Mesothelial cell of epicardium (in vitro differentiated cells): ENCODE measurements around the gene PRPF18. TPM values are rescaled to one million over a fixed set of nuclear protein-coding genes. Genes with fewer than 3 reads are reported as not detected.
A peak's percentile ranks its signal among the peaks of the same experiment; 100 is the strongest.

Experiments
- DNase-seq, 2 experiments: peaks; one replicate each; pipeline ENCODE4 v3.0.0; 2021; ENCODE audit warnings: low spot score in 2 of 2; ENCODE audit not compliant: unreplicated experiment in 2 of 2
- H3K27ac Mint-ChIP-seq: 2 replicates; pipeline ENCODE4 v1.8.0; 2021; ENCODE audit warnings: mixed read lengths
- H3K27me3 Mint-ChIP-seq: 2 replicates; pipeline ENCODE4 v1.8.0; 2021; ENCODE audit warnings: low read depth, mixed read lengths
- H3K36me3 Mint-ChIP-seq: 2 replicates; pipeline ENCODE4 v1.8.0; 2021; ENCODE audit warnings: mixed read lengths
- H3K4me1 Mint-ChIP-seq: 2 replicates; pipeline ENCODE4 v1.8.0; 2021; ENCODE audit warnings: mixed read lengths
- H3K4me3 Mint-ChIP-seq: 2 replicates; pipeline ENCODE4 v1.8.0; 2021; ENCODE audit warnings: mild to moderate bottlenecking, moderate library complexity, mixed read lengths
- H3K9me3 Mint-ChIP-seq: 2 replicates; pipeline ENCODE4 v1.8.0; 2021; ENCODE audit warnings: mixed read lengths
- total RNA-seq: library from RNA; stranded (reverse); gene quantifications from 3 replicates; pipeline ENCODE4 v1.2.1, GENCODE V29; 2021
- TF ChIP-seq, protein P1 (sequence below): fragments of 200-600 bp; sonication (generic); IDR thresholded peaks from one replicate; pipeline ENCODE4 v1.5.0; 2021; ENCODE audit warnings: antibody characterized with exemption; ENCODE audit not compliant: unreplicated experiment

Gene PRPF18
- total RNA-seq, 1 donor from 2014 or later = 18.9 TPM

DNA sequence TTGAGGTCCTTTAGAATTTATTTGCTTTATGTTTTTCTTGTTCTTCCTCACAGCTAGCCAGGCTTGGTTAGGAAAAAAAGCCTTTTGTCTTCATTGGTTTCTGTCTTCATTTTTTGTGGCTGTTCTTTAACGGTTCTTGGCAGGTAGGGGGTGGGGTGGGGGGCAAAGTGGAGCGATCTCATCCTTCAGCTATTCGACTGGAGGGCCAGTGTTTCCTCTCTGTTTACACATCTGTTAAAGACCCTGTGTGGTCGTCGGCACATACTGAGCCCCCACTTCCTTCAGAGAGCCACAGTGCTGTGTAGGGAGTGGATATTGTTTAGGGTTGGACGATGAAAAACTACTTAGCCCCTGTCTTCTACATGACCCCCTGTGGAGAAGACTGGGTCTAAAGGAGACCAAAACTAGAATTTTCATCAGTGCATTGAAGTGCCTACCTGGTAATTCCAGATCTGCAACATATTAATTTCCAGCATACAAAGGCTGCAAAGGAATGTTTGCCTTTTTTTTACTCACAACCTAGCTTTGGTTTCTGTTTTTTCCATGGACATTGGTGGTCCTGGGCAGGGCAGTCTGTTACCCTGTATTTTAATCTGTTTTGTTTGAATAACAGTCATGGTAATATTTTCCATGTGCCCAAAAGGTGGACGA lies 29.0 kb downstream of the PRPF18 start:
- no peak for DNase-seq
- peak overlapping the region; percentile 98 for H3K27ac Mint-ChIP-seq
- peaks cover 32% of the 10 kb centered on the region for H3K36me3 Mint-ChIP-seq
- no peaks in the 10 kb centered on the region for H3K9me3 Mint-ChIP-seq
- peaks cover 46% of the 10 kb centered on the region for H3K4me1 Mint-ChIP-seq
- no peaks in the 10 kb centered on the region for H3K27me3 Mint-ChIP-seq
- TF ChIP-seq, protein P1, sequence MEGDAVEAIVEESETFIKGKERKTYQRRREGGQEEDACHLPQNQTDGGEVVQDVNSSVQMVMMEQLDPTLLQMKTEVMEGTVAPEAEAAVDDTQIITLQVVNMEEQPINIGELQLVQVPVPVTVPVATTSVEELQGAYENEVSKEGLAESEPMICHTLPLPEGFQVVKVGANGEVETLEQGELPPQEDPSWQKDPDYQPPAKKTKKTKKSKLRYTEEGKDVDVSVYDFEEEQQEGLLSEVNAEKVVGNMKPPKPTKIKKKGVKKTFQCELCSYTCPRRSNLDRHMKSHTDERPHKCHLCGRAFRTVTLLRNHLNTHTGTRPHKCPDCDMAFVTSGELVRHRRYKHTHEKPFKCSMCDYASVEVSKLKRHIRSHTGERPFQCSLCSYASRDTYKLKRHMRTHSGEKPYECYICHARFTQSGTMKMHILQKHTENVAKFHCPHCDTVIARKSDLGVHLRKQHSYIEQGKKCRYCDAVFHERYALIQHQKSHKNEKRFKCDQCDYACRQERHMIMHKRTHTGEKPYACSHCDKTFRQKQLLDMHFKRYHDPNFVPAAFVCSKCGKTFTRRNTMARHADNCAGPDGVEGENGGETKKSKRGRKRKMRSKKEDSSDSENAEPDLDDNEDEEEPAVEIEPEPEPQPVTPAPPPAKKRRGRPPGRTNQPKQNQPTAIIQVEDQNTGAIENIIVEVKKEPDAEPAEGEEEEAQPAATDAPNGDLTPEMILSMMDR = no peak
- peak overlapping the region; percentile 14 for H3K4me3 Mint-ChIP-seq

GRCh38 chr10:13617116-13617515 lies 30.4 kb downstream of the PRPF18 start:
- Mint-ChIP-seq H3K27me3 (no peaks in the 10 kb centered on the region), H3K4me3 (no peak overlapping the region), H3K4me1 (peaks cover 46% of the 10 kb centered on the region), H3K36me3 (peaks cover 30% of the 10 kb centered on the region), H3K27ac (peak overlapping the region; percentile 98), H3K9me3 (no peaks in the 10 kb centered on the region)
- TF ChIP-seq, protein P1 = no peak
- no peak for DNase-seq

DNA sequence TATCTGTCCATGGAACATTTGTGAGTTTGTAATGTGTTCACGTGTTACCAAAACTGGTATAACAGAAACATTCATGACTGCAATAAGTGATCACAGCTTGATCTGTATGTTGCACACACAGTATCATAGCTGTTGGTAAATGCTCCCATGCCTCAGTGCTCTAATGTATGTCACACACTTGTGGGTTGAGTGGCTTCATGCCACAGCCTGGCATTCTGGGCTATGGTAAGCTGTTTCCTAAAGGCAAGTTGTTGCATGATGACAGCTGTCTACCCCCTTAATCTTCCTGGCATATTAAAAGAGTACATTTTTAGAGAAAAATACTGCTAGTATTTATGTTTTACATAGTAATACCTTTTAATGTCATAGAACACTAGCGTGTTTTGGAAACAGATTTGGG lies 35.2 kb downstream of the PRPF18 start:
- Mint-ChIP-seq H3K27ac (no peak overlapping the region), H3K9me3 (no peaks in the 10 kb centered on the region), H3K4me1 (peaks cover 16% of the 10 kb centered on the region), H3K27me3 (no peaks in the 10 kb centered on the region), H3K4me3 (no peak overlapping the region), H3K36me3 (peaks cover 27% of the 10 kb centered on the region)
- no peak for DNase-seq
- TF ChIP-seq, protein P1 = no peak

GRCh38 chr10:13624630-13625029 lies 37.9 kb downstream of the PRPF18 start:
- no peak for DNase-seq
- Mint-ChIP-seq H3K4me3 (no peak overlapping the region), H3K27me3 (no peaks in the 10 kb centered on the region), H3K9me3 (no peaks in the 10 kb centered on the region), H3K36me3 (peaks cover 10% of the 10 kb centered on the region), H3K4me1 (peaks cover 5% of the 10 kb centered on the region), H3K27ac (no peak overlapping the region)
- TF ChIP-seq, protein P1 = no peak

- Mint-ChIP-seq H3K4me1 (peaks cover 6% of the 10 kb centered on the region), H3K27ac (no peak overlapping the region), H3K36me3 (peaks cover 14% of the 10 kb centered on the region), H3K27me3 (no peaks in the 10 kb centered on the region), H3K4me3 (no peak overlapping the region), H3K9me3 (no peaks in the 10 kb centered on the region)
- TF ChIP-seq, protein P1 = no peak
- DNase-seq = no peak
Observed at GRCh38 chr10:13627459-13628310, 40.9 kb downstream of the PRPF18 start.
